Activated gamma-delta T cell treated with anti-CD3 and anti-CD28 coated beads, Interleukin-2, amount 50 U/mL, for 16 hours (primary cell): ENCODE data around the gene ATP5MK.
A peak's percentile ranks its signal among the peaks of the same experiment; 100 is the strongest.
"Not testable (repeated sequence)": the region's sequence is repeated elsewhere in the genome, so short reads cannot be mapped to it uniquely, and the experiment has no call there.

Experiments
- DNase-seq: peaks from one replicate; pipeline ENCODE4 v3.0.0-alpha.2; 2020; ENCODE audit warnings: low read depth

The ATP5MK gene

GRCh38 chr10:103396067-103396788 is at the start of gene ATP5MK, which contains the start of gene PDCD11:
ATP5MK (minus strand) TSS chr10:103396475; CDS start chr10:103392457, 4,018 bp downstream.
PDCD11 (plus strand) TSS chr10:103396626; CDS start chr10:103398427, 1,801 bp downstream.
- peak; percentile 93 for DNase-seq

GRCh38 chr10:103445366-103445765 is 49.1 kb upstream of the ATP5MK start:
- DNase-seq: no peak

GRCh38 chr10:103444478-103444877 is 48.2 kb upstream of the ATP5MK start:
- DNase-seq: no peak

GRCh38 chr10:103443475-103444185 is 47.4 kb upstream of the ATP5MK start:
- DNase-seq: no peak

GRCh38 chr10:103442031-103442461 is 45.8 kb upstream of the ATP5MK start:
- DNase-seq: no peak

- no peak for DNase-seq
Observed at GRCh38 chr10:103441611-103442010, 45.3 kb upstream of the ATP5MK start.

GRCh38 chr10:103441206-103441605 is 44.9 kb upstream of the ATP5MK start:
- no peak for DNase-seq

- no peak for DNase-seq
Observed at GRCh38 chr10:103440416-103440815, 44.1 kb upstream of the ATP5MK start.

GRCh38 chr10:103439776-103440175 is 43.5 kb upstream of the ATP5MK start:
- no peak for DNase-seq

- DNase-seq: no peak
Observed at GRCh38 chr10:103433858-103434257, 37.6 kb upstream of the ATP5MK start.

- DNase-seq: no peak
Observed at GRCh38 chr10:103431902-103432301, 35.6 kb upstream of the ATP5MK start.

GRCh38 chr10:103429647-103430046 is 33.4 kb upstream of the ATP5MK start:
- DNase-seq: no peak

GRCh38 chr10:103428989-103429643 is 32.8 kb upstream of the ATP5MK start:
- no peak for DNase-seq

GRCh38 chr10:103427866-103428265 is 31.6 kb upstream of the ATP5MK start:
- DNase-seq: no peak

GRCh38 chr10:103423748-103424147 is 27.5 kb upstream of the ATP5MK start:
- DNase-seq: no peak

GRCh38 chr10:103419101-103419500 is 22.8 kb upstream of the ATP5MK start:
- no peak for DNase-seq

- no peak for DNase-seq
Observed at GRCh38 chr10:103417601-103418000, 21.3 kb upstream of the ATP5MK start.

GRCh38 chr10:103417148-103417469 is 20.8 kb upstream of the ATP5MK start:
- DNase-seq: not testable (repeated sequence)

- DNase-seq: peak; percentile 41
Observed at GRCh38 chr10:103416436-103417147, 20.3 kb upstream of the ATP5MK start.

- DNase-seq: no peak
Observed at GRCh38 chr10:103415581-103415980, 19.3 kb upstream of the ATP5MK start.

GRCh38 chr10:103413564-103413963 is 17.3 kb upstream of the ATP5MK start:
- no peak for DNase-seq

GRCh38 chr10:103397191-103397825 is 1.0 kb upstream of the ATP5MK start:
- DNase-seq: no peak
